Measurements from ENCODE around the gene C9orf85. TPM values are rescaled to one million over a fixed set of nuclear protein-coding genes. Genes with fewer than 3 reads are reported as not detected.

Gene C9orf85
- total RNA-seq, 1 experiment from 2014 or later, result 9.8 TPM

GRCh38 chr9:71908825-71909224 is 2.6 kb upstream of the C9orf85 start:
- no peak for TF ChIP-seq CTCF (IDR thresholded peaks at IDR 0.05; ENCODE audit: unreplicated experiment)
- no peaks in the 10 kb centered on the region for H3K9me3 Mint-ChIP-seq (ENCODE audit: low read depth, unreplicated experiment)
- peaks cover 10% of the 10 kb centered on the region for H3K4me1 Mint-ChIP-seq (ENCODE audit: low read depth, unreplicated experiment)
- H3K27ac Mint-ChIP-seq (ENCODE audit: unreplicated experiment), result peak overlapping the region; percentile 68
- CTCF ChIA-PET, result interaction anchor here (1.0 kb wide), 1 partner anchor 102 kb away, joined by 3 read pairs; no protein-coding TSS in a partner anchor
- H3K4me3 Mint-ChIP-seq (ENCODE audit: low read depth, unreplicated experiment), result peak overlapping the region; percentile 88
- no peak for DNase-seq
- TSS peak; percentile 32 for BruUV-seq (replicated peaks)
- no peaks in the 10 kb centered on the region for H3K27me3 Mint-ChIP-seq (ENCODE audit: unreplicated experiment)
- intact Hi-C loops (cut with micrococcal nuclease; ENCODE audit: unreplicated experiment), result no loop called here
- H3K36me3 Mint-ChIP-seq (ENCODE audit: insufficient read depth, unreplicated experiment), result peaks cover 45% of the 10 kb centered on the region

GRCh38 chr9:71909887-71910649 is 1.4 kb upstream of the C9orf85 start:
- no peaks in the 10 kb centered on the region for H3K4me1 Mint-ChIP-seq (ENCODE audit: low read depth, unreplicated experiment)
- H3K4me3 Mint-ChIP-seq (ENCODE audit: low read depth, unreplicated experiment), result peak overlapping the region; percentile 88
- peak; percentile 66 for DNase-seq
- TF ChIP-seq CTCF (IDR thresholded peaks at IDR 0.05; ENCODE audit: unreplicated experiment), result no peak
- no TSS peak for BruUV-seq (replicated peaks)
- H3K27ac Mint-ChIP-seq (ENCODE audit: unreplicated experiment), result peak overlapping the region; percentile 68
- CTCF ChIA-PET, result no interaction called here
- peaks cover 39% of the 10 kb centered on the region for H3K36me3 Mint-ChIP-seq (ENCODE audit: insufficient read depth, unreplicated experiment)
- H3K9me3 Mint-ChIP-seq (ENCODE audit: low read depth, unreplicated experiment), result no peaks in the 10 kb centered on the region
- no peaks in the 10 kb centered on the region for H3K27me3 Mint-ChIP-seq (ENCODE audit: unreplicated experiment)
- intact Hi-C loops (cut with micrococcal nuclease; ENCODE audit: unreplicated experiment), result loop anchor here (2.0 to 5.0 kb wide), 3 partner anchors 35 to 442 kb away; no protein-coding TSS in a partner anchor

- H3K4me1 Mint-ChIP-seq (ENCODE audit: low read depth, unreplicated experiment), result no peaks in the 10 kb centered on the region
- H3K9me3 Mint-ChIP-seq (ENCODE audit: low read depth, unreplicated experiment), result no peaks in the 10 kb centered on the region
- BruUV-seq (replicated peaks), result no TSS peak
- H3K4me3 Mint-ChIP-seq (ENCODE audit: low read depth, unreplicated experiment), result peak overlapping the region; percentile 88
- intact Hi-C loops (cut with micrococcal nuclease; ENCODE audit: unreplicated experiment), result loop anchor here (2.0 to 5.0 kb wide), 3 partner anchors 34 to 442 kb away; no protein-coding TSS in a partner anchor
- TF ChIP-seq CTCF (IDR thresholded peaks at IDR 0.05; ENCODE audit: unreplicated experiment), result no peak
- H3K36me3 Mint-ChIP-seq (ENCODE audit: insufficient read depth, unreplicated experiment), result peaks cover 39% of the 10 kb centered on the region
- H3K27me3 Mint-ChIP-seq (ENCODE audit: unreplicated experiment), result no peaks in the 10 kb centered on the region
- H3K27ac Mint-ChIP-seq (ENCODE audit: unreplicated experiment), result peak overlapping the region; percentile 96
- CTCF ChIA-PET, result interaction anchor here (1.0 to 1.6 kb wide), 3 partner anchors 34 to 114 kb away, joined by 4 read pairs; no protein-coding TSS in a partner anchor
- no peak for DNase-seq
Measured at GRCh38 chr9:71910650-71911060, 784 bp upstream of the C9orf85 start.

GRCh38 chr9:71911908-71912335 is 483 bp downstream of the C9orf85 start:
- Mint-ChIP-seq H3K36me3 (ENCODE audit: insufficient read depth, unreplicated experiment) (peaks cover 39% of the 10 kb centered on the region), H3K9me3 (ENCODE audit: low read depth, unreplicated experiment) (no peaks in the 10 kb centered on the region), H3K27ac (ENCODE audit: unreplicated experiment) (peak overlapping the region; percentile 96), H3K4me1 (ENCODE audit: low read depth, unreplicated experiment) (no peaks in the 10 kb centered on the region), H3K27me3 (ENCODE audit: unreplicated experiment) (no peaks in the 10 kb centered on the region), H3K4me3 (ENCODE audit: low read depth, unreplicated experiment) (peak overlapping the region; percentile 88)
- intact Hi-C loops (cut with micrococcal nuclease; ENCODE audit: unreplicated experiment), result loop anchor here (2.0 to 5.0 kb wide), 3 partner anchors 33 to 440 kb away; no protein-coding TSS in a partner anchor
- TSS peak; percentile 63 for BruUV-seq (replicated peaks)
- no peak for TF ChIP-seq CTCF (IDR thresholded peaks at IDR 0.05; ENCODE audit: unreplicated experiment)
- CTCF ChIA-PET, result interaction anchor here (1.5 to 1.6 kb wide), 2 partner anchors 33 to 113 kb away, joined by 4 read pairs; no protein-coding TSS in a partner anchor
- no peak for DNase-seq

All from Calu3 (cell line).